Activated CD8-positive, alpha-beta memory T cell treated with anti-CD3 and anti-CD28 coated beads, Interleukin-2, amount 50 U/mL, for 24 hours (primary cell): ENCODE results near the gene CIAO3.
"Not testable (repeated sequence)": the region's sequence is repeated elsewhere in the genome, so short reads cannot be mapped to it uniquely, and the experiment has no call there.

Experiments used
- DNase-seq: peaks from one replicate; pipeline ENCODE4 v3.0.0-alpha.2; 2020; ENCODE audit errors: extremely low read depth

Gene CIAO3

GRCh38 chr16:740764-741505 is at the start of gene CIAO3:
Gene CIAO3 (minus strand): TSS chr16:740997. CDS start chr16:740985, 12 bp downstream.
- peak; percentile 84 for DNase-seq

DNA sequence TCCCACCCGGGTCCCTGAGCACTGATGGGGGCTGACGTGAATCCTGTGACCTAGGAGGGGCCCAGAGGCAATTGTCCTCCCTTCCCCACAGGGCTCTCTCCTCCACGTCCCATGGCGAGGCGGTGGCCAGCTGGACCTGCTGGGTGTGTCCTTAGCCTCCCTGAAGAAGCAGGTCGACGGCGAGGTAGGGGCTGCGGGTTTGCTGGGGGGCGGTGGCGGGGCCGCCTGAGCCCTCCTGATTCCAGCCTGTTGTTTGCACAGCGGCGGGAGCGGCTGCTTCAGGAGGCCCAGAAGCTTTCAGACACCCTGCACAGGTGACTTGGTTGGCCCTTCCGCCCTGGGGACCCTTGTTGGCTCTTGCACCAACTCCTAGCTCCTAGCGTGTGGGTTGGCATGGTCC is 49.3 kb upstream of the CIAO3 start:
- no peak for DNase-seq

DNA sequence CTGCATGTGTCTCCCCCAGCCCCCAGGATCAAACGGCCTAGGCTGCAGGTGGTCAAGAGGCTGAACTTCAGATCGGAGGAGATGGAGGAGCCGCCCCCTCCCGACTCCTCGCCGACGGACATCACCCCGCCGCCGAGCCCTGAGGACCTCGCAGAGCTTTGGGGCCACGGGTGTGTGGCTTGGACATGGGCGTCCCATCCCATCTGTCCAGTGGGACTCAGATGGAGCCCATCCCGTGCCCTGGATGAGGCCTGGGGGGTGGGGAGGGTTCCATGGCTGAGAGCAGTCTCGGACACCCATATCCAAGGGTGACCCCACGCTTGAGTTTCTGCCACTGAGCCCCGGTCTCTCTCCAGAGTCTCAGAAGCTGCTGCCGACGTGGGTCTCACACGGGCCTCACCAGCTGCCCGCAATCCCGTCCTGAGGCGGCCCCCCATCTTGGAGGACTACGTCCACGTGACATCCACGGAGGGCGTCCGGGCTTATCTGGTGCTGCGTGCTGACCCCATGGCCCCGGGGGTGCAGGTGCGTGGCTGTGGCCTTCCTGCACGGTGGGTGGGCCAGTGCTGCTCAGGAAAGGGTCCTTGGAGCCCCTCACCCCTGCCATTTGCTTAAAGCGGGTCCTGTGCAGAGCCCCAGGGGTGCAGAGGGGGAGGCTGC is 48.5 kb upstream of the CIAO3 start:
- no peak for DNase-seq

- DNase-seq, result peak; percentile 72
These were observed 47.8 kb upstream of the CIAO3 start, which contains the start of gene CHTF18 for GRCh38 chr16:788399-789126. Gene CHTF18 (plus strand): TSS chr16:788620. CDS start chr16:788685, 65 bp downstream.

DNA sequence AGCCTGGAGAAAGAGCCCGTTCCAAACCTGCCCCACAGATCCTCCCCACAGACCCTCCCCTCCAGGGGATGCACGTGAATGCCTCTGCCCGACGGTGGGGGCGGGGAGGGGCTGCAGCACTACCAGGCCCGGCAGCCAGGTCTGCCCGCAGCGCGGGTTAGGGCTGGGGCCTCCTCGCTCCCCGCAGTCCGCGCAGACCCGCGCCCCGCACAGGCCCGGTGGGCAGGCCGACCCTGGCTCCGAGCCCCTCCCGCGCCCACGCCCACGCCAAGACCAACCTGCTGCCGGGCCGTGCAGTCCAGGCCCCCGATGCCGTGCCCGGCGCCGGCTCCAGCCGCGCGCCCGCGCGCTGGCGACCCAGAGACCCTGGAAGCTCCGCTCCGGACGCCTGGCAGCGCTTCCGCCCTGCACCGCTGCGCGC is 47.2 kb upstream of the CIAO3 start, which contains the start of gene RPUSD1:
TSS of gene RPUSD1 (minus strand) at position 404 of the 421 bp plus-strand sequence. CDS start 644 bp downstream, outside the sequence.
- DNase-seq, result no peak

DNA sequence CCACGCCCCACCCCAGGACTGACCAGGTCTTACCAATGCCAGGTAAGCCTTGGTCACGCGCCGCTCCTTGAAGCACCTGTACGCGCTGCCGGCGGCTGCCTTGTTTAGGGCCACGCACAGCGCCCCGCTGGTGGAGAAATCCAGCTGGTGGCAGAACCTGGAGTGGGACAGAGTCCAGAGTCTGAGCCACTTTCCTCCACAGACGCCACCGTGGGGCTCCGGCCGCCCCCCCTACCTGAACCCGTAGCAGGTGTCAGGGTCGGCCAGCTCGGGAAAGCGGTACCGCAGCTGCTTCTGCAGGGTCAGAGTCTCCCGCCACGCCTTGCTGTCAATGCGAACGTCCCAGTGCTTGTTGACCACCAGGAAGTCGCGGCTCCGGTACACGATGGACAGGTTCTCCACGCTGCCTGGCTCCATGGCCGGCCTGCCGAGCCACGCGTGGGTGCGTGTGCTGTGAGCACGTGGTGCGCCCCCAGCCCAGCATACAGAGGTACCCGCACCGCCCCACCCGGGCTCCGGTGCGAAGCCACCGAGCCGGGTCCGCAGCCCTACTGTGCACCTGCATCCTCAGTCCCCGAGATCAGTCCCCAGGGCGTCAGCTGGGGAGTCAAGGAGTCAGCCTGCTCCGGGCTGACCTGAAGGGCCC is 46.6 kb upstream of the CIAO3 start:
- no peak for DNase-seq

DNA sequence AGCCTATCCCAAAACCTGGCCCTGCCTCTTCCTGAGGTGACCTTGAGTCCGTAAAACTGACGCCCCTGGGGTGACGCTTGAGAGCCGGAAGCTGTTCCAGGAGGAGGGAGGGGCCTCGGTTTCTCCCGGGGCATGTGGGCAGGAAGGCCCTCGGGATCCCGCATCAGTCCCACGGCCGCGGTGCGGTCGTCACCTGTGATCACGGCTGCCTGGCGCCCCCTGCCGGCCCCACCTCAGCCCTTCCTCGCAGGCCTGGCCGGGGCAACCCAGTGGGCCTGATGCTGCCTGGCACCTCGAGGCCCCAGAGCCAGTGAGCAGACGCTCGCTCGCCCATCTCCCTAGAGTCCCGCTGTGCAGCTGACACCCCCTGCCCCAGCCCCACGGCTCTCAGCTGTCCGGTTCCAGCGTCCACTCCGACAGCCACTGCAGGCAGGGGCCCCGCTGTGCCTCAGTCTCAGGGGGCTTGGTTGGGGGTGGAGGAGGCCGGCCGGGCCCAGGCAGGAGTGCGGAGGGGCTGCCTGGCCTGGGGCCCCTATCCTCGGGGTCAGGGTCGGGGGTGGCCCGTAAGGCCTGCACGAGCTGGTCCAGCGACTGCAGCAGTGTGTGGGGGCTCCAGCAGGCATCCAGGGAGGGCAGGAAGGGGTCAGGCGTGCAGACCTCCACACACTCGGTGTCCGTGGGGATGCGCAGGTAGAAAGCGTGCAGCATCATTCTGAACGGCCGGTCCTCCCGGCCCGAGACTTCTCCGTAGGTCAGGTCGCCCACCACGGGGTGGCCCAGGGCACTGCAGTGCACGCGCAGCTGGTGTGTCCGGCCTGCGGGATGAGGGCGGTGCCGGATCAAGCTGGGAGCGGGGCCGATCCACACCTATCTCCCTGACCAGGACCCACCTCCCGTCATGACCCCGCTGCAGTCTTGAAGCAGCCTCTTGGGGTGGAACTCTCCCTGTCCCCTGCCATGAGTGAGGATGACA is 45.1 kb upstream of the CIAO3 start:
- peak; percentile 35 for DNase-seq

- DNase-seq, result no peak
These were observed 43.6 kb upstream of the CIAO3 start for GRCh38 chr16:784431-784830.

GRCh38 chr16:783404-784161 is 42.8 kb upstream of the CIAO3 start:
- no peak for DNase-seq

DNA sequence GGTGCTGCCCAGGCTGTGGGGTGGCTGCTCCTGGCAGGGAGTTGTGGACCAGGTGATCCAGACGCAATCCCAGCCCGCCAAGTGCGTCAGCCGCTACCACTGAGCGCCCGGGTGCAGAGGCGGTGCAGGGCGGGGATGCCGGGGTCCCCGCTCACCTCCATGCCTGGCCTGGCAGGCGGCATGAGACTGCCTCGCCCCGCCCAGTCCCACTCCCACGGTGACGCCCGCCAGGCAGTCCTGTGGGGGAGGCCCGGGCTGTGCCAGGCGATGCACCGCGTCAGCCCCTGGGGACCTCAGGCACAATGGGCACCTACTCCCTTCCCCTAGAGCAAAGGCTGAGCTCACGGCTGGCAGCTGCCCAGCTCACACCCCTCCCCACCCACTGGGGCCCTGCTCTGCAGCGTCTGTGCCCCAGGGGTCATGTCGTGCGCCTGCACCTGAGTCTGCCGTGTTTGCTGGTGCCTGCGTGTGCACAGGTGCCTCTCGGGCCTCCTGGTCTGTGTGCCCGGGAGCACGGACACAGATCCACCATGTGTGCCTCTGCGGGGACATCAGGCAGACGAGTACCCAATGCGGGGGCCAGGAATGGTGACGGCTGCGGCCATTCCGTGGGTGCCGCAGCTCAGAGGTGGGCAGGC is 42.1 kb upstream of the CIAO3 start:
- no peak for DNase-seq

DNA sequence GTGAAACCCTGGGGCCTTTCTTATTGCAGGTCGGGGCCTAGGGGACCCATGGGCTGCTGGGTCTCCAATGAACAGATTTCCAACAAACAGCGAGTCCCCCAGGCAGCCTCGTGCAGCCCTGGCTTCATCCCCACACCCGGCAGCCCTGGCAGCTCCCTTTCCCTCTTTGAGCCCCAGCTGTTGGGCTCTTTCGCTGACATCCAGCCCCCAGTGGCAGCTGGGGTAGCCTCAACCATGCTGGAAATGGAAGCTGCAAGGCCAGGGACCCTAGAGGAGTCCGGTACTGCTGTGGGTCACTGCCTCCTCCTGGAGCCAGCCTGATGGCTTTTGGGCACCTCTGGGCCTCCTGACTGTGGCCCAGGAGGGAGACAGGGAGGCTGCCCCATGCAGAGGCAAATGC is 41.5 kb upstream of the CIAO3 start:
- DNase-seq, result no peak

DNA sequence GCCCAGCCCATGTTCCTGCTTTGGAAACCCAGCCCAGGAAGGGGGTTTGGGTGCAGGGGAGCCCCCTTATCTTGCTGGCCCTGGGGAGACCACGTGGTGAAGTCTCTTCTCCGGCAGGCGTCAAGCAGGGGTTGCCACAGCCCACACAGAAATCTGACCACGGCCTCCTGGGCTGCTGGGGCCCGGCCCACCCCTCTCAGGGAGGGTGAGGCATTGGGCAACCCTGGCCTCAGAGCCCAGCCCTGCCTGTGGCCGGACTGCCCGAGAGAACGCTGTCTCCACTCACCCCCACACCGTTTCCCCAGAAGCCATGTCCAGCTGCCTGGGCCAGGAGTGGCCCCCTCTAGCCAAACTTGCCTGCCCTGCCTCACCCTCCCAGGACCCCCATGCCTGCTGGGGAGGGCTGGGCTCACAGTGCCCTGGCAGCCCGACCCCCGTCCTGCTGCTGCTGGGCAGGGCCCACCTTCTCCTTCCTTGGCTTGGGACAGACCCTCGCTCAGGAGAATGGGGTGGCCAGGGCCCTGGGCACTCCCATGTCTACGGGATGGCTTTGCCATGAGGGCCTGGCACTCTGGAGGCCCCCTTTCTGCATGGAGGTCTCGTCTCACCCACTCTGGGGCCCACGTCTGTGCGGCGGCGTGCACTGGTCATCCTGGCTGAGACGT is 40.7 kb upstream of the CIAO3 start:
- DNase-seq, result no peak

GRCh38 chr16:780296-780695 is 39.5 kb upstream of the CIAO3 start:
- no peak for DNase-seq

- DNase-seq, result no peak
These were observed 38.8 kb upstream of the CIAO3 start for GRCh38 chr16:779561-779960.

DNA sequence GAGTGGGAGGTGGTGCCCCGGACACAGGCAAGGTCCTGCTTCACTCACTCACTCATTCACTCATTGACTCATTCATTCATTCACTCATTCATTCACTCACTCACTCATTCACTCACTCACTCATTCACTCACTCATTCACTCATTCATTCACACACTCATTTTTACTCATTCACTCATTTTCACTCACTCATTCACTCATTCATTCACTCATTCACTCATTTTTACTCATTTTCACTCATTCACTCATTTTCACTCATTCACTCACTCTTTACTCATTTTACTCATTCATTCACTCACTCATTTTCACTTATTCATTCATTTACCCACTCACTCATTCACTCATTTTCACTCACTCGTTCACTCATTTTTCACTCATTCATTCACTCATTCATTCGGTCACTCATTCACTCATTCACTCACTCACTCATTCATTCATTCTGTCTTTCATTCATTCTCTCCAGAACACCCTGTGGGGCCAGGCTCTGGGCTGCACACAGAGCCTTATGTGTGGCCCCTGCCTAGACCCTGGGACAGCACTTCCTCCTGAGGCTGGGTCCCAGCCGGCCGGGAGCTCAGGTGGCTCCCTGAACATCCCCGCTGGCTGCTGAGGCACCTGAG is 38.2 kb upstream of the CIAO3 start:
- DNase-seq, result no peak

GRCh38 chr16:778447-778846 is 37.6 kb upstream of the CIAO3 start:
- no peak for DNase-seq

DNA sequence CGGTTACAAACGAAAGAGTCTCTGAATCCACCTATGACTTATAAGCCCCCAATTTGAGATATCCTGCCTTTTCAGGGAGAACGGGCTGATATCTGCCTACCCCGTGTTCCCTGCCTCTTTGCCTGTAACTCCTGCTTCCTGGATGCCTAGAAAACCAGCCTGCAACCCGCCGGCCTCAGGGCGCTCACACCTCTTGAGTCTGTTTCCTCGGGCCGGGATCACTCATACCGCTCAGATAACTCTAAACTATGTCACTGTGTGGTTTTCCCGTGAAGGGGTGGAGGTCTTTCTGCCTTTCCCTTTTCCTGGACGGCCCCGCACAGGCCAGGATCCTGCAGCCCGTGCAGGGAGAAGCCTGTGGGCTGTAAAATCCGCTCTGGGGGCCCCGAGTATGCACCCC is 37.0 kb upstream of the CIAO3 start:
- DNase-seq, result no peak

DNA sequence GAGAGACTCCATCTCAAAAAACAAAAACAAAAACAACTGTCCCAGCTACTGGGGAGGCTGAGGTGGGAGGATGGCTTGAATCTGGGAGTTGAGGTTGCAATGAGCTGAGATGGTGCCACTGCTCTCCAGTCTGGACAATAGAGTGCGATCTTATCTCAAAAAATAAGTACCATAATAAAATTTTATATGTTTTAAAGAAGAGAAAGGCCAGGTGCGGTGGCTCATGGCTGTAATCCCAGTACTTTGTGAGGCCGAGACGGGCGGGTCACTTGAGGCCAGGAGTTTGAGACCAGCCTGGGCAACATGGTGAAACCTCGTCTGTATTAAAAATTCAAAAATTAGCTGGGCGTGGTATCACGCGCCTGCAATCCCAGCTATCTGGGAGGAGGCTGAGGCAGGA is 36.0 kb upstream of the CIAO3 start:
- no peak for DNase-seq

- not testable (repeated sequence) for DNase-seq
These were observed 35.5 kb upstream of the CIAO3 start for GRCh38 chr16:776298-776697.
